Measurements from ENCODE around the gene LCLAT1.

Gene LCLAT1

GRCh38 chr2:30678410-30679137, 231.5 kb downstream of the LCLAT1 start:
- in situ Hi-C loops (cut with MboI; ENCODE audit: low pct_unique_long_range_greater_than_20kb, low sequenced_read_pairs, unreplicated experiment), result no loop called here
- no peak for DNase-seq (ENCODE audit: low spot score)
- TF ChIP-seq, protein P1, sequence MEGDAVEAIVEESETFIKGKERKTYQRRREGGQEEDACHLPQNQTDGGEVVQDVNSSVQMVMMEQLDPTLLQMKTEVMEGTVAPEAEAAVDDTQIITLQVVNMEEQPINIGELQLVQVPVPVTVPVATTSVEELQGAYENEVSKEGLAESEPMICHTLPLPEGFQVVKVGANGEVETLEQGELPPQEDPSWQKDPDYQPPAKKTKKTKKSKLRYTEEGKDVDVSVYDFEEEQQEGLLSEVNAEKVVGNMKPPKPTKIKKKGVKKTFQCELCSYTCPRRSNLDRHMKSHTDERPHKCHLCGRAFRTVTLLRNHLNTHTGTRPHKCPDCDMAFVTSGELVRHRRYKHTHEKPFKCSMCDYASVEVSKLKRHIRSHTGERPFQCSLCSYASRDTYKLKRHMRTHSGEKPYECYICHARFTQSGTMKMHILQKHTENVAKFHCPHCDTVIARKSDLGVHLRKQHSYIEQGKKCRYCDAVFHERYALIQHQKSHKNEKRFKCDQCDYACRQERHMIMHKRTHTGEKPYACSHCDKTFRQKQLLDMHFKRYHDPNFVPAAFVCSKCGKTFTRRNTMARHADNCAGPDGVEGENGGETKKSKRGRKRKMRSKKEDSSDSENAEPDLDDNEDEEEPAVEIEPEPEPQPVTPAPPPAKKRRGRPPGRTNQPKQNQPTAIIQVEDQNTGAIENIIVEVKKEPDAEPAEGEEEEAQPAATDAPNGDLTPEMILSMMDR (IDR thresholded peaks at IDR 0.05; ENCODE audit: extremely low read depth, insufficient read depth, missing control alignments), result no peak

DNA sequence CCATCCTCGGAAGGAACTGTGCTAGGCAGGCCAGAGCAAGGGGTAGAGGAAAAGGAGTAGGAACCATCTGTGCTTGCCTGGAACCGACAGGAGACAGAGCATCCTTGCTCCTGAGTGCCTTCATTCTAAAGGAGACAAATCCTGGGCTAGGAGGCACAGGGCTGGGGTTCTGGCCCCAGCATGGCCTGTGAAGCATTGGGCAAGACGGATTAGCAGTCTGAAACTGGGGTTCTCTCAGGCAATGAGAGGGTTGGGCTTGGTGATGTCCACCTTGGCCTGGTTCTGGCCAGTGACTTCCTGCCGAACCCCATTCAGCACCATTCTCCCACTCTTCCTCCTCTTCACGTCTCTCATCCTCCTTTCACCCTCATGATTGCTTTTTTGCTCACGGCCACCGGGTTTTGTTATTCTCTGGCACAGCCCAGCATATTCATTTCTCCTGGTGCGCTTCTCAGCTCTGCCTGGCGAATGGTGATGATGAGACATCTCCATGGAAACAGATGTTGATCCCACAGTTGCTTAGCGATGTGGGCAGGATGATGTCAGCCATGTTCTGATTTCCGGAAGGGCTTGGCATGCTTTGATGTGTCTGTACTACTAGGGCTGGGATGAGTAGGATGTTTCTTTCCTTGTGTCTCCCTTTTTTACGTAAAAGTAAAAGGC, 232.5 kb downstream of the LCLAT1 start:
- in situ Hi-C loops (cut with MboI; ENCODE audit: low pct_unique_long_range_greater_than_20kb, low sequenced_read_pairs, unreplicated experiment), result no loop called here
- no peak for DNase-seq (ENCODE audit: low spot score)
- TF ChIP-seq, protein P1 (IDR thresholded peaks at IDR 0.05; ENCODE audit: extremely low read depth, insufficient read depth, missing control alignments), result no peak

DNA sequence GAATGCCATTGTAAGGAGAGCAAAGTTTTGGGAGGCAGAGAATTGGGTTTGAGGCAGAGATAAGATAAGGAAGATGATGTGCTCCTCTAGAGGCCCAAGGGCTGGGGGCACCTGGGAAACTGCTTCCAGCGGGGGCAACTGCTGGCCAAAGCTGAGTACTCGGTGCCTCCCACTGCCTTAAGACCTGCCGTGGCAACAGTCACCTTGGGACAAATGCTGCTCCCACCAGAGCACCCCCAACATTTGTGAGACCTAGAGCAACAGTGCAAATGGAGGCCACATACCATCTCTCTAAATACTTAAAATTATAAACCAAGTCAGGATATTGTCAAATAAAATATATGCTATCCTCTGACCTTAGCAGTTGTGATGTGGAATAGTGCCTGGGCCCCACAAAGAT, 233.1 kb downstream of the LCLAT1 start:
- in situ Hi-C loops (cut with MboI; ENCODE audit: low pct_unique_long_range_greater_than_20kb, low sequenced_read_pairs, unreplicated experiment), result no loop called here
- TF ChIP-seq, protein P1 (IDR thresholded peaks at IDR 0.05; ENCODE audit: extremely low read depth, insufficient read depth, missing control alignments), result no peak

DNA sequence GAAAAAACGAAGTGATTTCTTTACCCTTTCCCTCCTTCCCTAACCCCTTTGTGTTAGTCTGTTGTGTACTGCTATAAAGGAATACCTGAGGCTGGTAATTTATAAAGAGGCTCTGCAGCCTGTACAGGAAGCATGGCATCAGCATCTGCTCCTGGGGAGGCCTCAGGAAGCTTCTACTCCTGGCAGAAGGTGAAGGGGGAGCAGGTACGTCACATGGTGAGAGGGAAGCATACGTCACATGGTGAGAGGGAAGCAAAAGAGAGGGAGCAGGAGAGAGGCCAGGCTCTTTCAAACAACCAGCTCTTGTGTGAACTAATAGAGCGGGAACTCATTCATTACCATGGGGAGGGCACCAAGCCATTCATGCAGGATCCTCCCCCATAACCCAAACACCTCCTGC, 234.0 kb downstream of the LCLAT1 start:
- TF ChIP-seq, protein P1 (IDR thresholded peaks at IDR 0.05; ENCODE audit: extremely low read depth, insufficient read depth, missing control alignments), result no peak
- in situ Hi-C loops (cut with MboI; ENCODE audit: low pct_unique_long_range_greater_than_20kb, low sequenced_read_pairs, unreplicated experiment), result no loop called here
- no peak for DNase-seq (ENCODE audit: low spot score)

More for the DNA sequence above, 233.1 kb downstream of the LCLAT1 start:
- no peak for DNase-seq (ENCODE audit: low spot score)

- DNase-seq (ENCODE audit: low spot score), result no peak
- TF ChIP-seq, protein P1 (IDR thresholded peaks at IDR 0.05; ENCODE audit: extremely low read depth, insufficient read depth, missing control alignments), result no peak
- in situ Hi-C loops (cut with MboI; ENCODE audit: low pct_unique_long_range_greater_than_20kb, low sequenced_read_pairs, unreplicated experiment), result no loop called here
These were observed 236.3 kb downstream of the LCLAT1 start for GRCh38 chr2:30683236-30683956.

DNA sequence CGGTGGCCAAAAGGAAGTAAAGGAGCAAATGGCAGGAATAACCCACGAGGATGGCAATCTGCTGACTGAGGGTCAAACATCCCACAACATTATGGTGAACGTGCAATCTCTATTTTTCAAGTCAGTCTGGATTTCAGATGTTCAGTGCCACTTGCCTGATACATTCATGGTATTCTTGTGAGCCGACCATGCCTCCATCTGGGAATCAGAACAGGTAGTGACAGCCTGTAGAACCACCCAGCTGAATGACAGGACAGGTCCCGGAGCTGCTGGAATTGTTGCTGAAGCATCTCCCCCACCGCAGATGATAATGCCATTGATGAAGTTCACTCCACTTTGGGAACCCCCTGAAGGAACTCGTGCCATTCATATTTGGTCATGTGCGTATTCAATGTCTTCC, 237.0 kb downstream of the LCLAT1 start:
- DNase-seq (ENCODE audit: low spot score), result no peak
- in situ Hi-C loops (cut with MboI; ENCODE audit: low pct_unique_long_range_greater_than_20kb, low sequenced_read_pairs, unreplicated experiment), result no loop called here
- TF ChIP-seq, protein P1 (IDR thresholded peaks at IDR 0.05; ENCODE audit: extremely low read depth, insufficient read depth, missing control alignments), result no peak

Measured in GM13977 (cell line).